K562 (cell line): ENCODE measurements around the gene CDK9. TPM values are rescaled to one million over a fixed set of nuclear protein-coding genes. Genes with fewer than 3 reads are reported as not detected.
A peak's percentile ranks its signal among the peaks of the same experiment; 100 is the strongest.

Experiments
- CREB1 ChIP-seq, 2 experiments: sonication (generic) in 1 of 2; formaldehyde crosslinking in 1 of 2; IDR thresholded peaks; 2 replicates each; pipeline versions ENCODE4 v1.6.1 to v1.8.0; 2012 to 2022; ENCODE audit warnings: inconsistent platforms in 1 of 2, mild to moderate bottlenecking in 1 of 2, missing genetic modification reagents in 1 of 2, moderate library complexity in 1 of 2
- CSDE1 ChIP-seq, 2 experiments: fragments of 450-650 bp; IDR thresholded peaks; 2 replicates each; pipeline ENCODE4 v1.6.1; 2016; ENCODE audit warnings: mild to moderate bottlenecking in 1 of 2
- E2F5 ChIP-seq: sonication (generic); formaldehyde crosslinking; IDR thresholded peaks from 2 replicates; pipeline ENCODE4 v1.8.0; 2022; ENCODE audit warnings: mild to moderate bottlenecking, missing genetic modification reagents
- EZH2 ChIP-seq: IDR thresholded peaks from 2 replicates; pipeline ENCODE4 v1.6.1; 2012; ENCODE audit warnings: low read depth, mild to moderate bottlenecking, inconsistent platforms, low read length, borderline replicate concordance
- ILK ChIP-seq: fragments of 450-650 bp; IDR thresholded peaks from 2 replicates; pipeline ENCODE4 v1.6.1; 2016; ENCODE audit warnings: missing genetic modification characterization, low read depth, mild to moderate bottlenecking, missing compliant biosample characterization, moderate library complexity, borderline replicate concordance
- MXI1 ChIP-seq: IDR thresholded peaks from 2 replicates; pipeline ENCODE4 v1.6.1; 2011; ENCODE audit warnings: low read depth, mild to moderate bottlenecking, improper control_type of control experiment, low read length
- NCOA2 ChIP-seq, 2 experiments: fragments of 450-650 bp; IDR thresholded peaks; 2 replicates each; pipeline ENCODE4 v1.6.1; 2018; ENCODE audit warnings: mild to moderate bottlenecking in 2 of 2, moderate library complexity in 1 of 2; ENCODE audit not compliant: partially characterized antibody in 2 of 2
- NCOA4 ChIP-seq: fragments of 450-650 bp; IDR thresholded peaks from 2 replicates; pipeline ENCODE4 v1.6.1; 2018; ENCODE audit warnings: mild to moderate bottlenecking; ENCODE audit not compliant: partially characterized antibody
- POLR2G ChIP-seq: fragments of 200-400 bp; formaldehyde crosslinking; IDR thresholded peaks from 2 replicates; pipeline ENCODE4 v1.6.1; 2017; ENCODE audit warnings: low read depth, mild to moderate bottlenecking, antibody characterized with exemption, low read length, moderate library complexity
- POLR2H ChIP-seq: IDR thresholded peaks from 2 replicates; pipeline ENCODE4 v1.6.1; 2016; ENCODE audit warnings: missing genetic modification characterization, low read depth, mild to moderate bottlenecking, control low read depth, missing compliant biosample characterization, moderate library complexity
- ZBTB2 ChIP-seq: fragments of 450-650 bp; IDR thresholded peaks from 2 replicates; pipeline ENCODE4 v1.6.1; 2016; ENCODE audit warnings: antibody characterized with exemption
- polyA plus RNA-seq, 8 experiments: library from polyadenylated mRNA; depleted of rRNA in 4 of 8; stranded (reverse) in 5 of 8; unstranded in 3 of 8; fragments of >200 nt; fragmentation: Nextera tagmentation in 2 of 8; fragmentation: Illumina TruSeq in 1 of 8; extraction: Ambion mirVana in 2 of 8; extraction: Trizol in 1 of 8; gene quantifications; 2 replicates each; pipeline versions ENCODE4 v1.2.1 to v1.2.3, GENCODE V29; 2011 to 2014; ENCODE audit warnings: inconsistent platforms in 1 of 8, missing spikeins in 1 of 8
- total RNA-seq, 7 experiments: library from RNA; depleted of rRNA in 6 of 7; stranded (reverse); fragments of >200 nt in 6 of 7; fragmentation: Illumina TruSeq in 2 of 7; extraction: Trizol in 2 of 7; gene quantifications; 2 replicates each; pipeline versions ENCODE4 v1.2.1 to v1.2.3, GENCODE V29; 2011 to 2021; ENCODE audit warnings: low replicate concordance in 1 of 7
- TF ChIP-seq, protein P1 (sequence below): sonication (generic); formaldehyde crosslinking; IDR thresholded peaks from 2 replicates; pipeline ENCODE4 v1.8.1; 2022; ENCODE audit warnings: missing genetic modification reagents
- TF ChIP-seq, protein P2 (sequence below): sonication (generic); formaldehyde crosslinking; IDR thresholded peaks from 2 replicates; pipeline ENCODE4 v1.8.0; 2022; ENCODE audit warnings: missing genetic modification reagents, mild to moderate bottlenecking, moderate library complexity, borderline replicate concordance

CDK9 gene
- total and polyA plus RNA-seq, 9 of the 15 experiments (the other 6 are each of a cell fraction or from before 2014, with no cell fraction given): 4.2 to 78.6 (median 33.0) TPM

GRCh38 chr9:127770905-127771569 lies 14.8 kb upstream of the CDK9 start (continued):
- no peak for TF ChIP-seq EZH2
- TF ChIP-seq, protein P1, sequence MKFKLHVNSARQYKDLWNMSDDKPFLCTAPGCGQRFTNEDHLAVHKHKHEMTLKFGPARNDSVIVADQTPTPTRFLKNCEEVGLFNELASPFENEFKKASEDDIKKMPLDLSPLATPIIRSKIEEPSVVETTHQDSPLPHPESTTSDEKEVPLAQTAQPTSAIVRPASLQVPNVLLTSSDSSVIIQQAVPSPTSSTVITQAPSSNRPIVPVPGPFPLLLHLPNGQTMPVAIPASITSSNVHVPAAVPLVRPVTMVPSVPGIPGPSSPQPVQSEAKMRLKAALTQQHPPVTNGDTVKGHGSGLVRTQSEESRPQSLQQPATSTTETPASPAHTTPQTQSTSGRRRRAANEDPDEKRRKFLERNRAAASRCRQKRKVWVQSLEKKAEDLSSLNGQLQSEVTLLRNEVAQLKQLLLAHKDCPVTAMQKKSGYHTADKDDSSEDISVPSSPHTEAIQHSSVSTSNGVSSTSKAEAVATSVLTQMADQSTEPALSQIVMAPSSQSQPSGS (CRISPR knock-in tag): no peak
- TF ChIP-seq, protein P2, sequence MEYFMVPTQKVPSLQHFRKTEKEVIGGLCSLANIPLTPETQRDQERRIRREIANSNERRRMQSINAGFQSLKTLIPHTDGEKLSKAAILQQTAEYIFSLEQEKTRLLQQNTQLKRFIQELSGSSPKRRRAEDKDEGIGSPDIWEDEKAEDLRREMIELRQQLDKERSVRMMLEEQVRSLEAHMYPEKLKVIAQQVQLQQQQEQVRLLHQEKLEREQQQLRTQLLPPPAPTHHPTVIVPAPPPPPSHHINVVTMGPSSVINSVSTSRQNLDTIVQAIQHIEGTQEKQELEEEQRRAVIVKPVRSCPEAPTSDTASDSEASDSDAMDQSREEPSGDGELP (CRISPR knock-in tag): peak; percentile 82
- TF ChIP-seq MXI1: 0 out of 2 replicates have a peak, but pooled peaks have one; percentile 31
- no peak for TF ChIP-seq ZBTB2
- TF ChIP-seq CREB1 (IDR thresholded peaks at IDR 0.05): no peak; the same call in 1 of the 2 replicates
- TF ChIP-seq CREB1 (CRISPR knock-in tag; IDR thresholded peaks at IDR 0.05): 0 out of 2 replicates have a peak, but pooled peaks have one; percentile 37
- TF ChIP-seq NCOA2 (IDR thresholded peaks at IDR 0.05; ENCODE audit: partially characterized antibody in 2 of 2): no peak
- no peak for TF ChIP-seq NCOA4
- no peak for TF ChIP-seq ILK (tag)
- no peak for TF ChIP-seq CSDE1 (IDR thresholded peaks at IDR 0.05)
- no peak for TF ChIP-seq POLR2H
- peak; percentile 66 for TF ChIP-seq POLR2G
- TF ChIP-seq E2F5 (CRISPR knock-in tag): no peak
